Posterior vena cava (tissue), 2 donors: ENCODE data around the gene DMRTC2. TPM values are rescaled to one million over a fixed set of nuclear protein-coding genes. Genes with fewer than 3 reads are reported as not detected.

Source experiments
- microRNA-seq, 2 donors: library from miRNA; unstranded; fragments of <30 nt; microRNA quantifications; one replicate each; pipeline ENCODE4 v1.2.0, GENCODE V29; 2020 to 2021; ENCODE audit warnings: borderline microRNAs expressed in 2 of 2
- total RNA-seq, 2 donors: library from RNA; stranded (reverse); fragmentation: NEBNext Ultra II Directional; extraction: Animal tissue kit (Norgen Biotek cat#: 25700); gene quantifications; one replicate each; pipeline ENCODE4 v1.2.1, GENCODE V29; 2021
- donor health status: DM: yes; HTN: yes; CAD: no.
- donor health status: DM: yes; HTN: yes; CAD: no.

DMRTC2 gene
- total RNA-seq, 2 donors from 2014 or later: not detected

Small RNAs within 50 kb of the gene (microRNA-seq; reads per million reads assigned to microRNA genes)
- 0 to 0.26 reads per million in 2 donors for gene MIR6797

Other genes with a start within 250 kb of the DMRTC2 start
- 1 to 10 TPM; 1.4 to 2.9 TPM for gene CEACAM4, start 218.0 kb upstream of the DMRTC2 start, total RNA-seq
- gene CEACAM7, start 156.8 kb upstream of the DMRTC2 start, total RNA-seq: not detected
- not detected for gene CEACAM5, start 136.4 kb upstream of the DMRTC2 start, total RNA-seq
- gene CEACAM6, start 89.5 kb upstream of the DMRTC2 start, total RNA-seq: under 1 TPM in 1 of 2 donors, not detected in 1; 0.10 TPM
- under 1 TPM; 0.71 to 0.93 TPM for gene CEACAM3, start 48.5 kb upstream of the DMRTC2 start, total RNA-seq
- gene LYPD4, start 359 bp upstream of the DMRTC2 start, total RNA-seq: not detected
- gene RPS19, start 15.2 kb downstream of the DMRTC2 start, total RNA-seq: 1,000 to 10,000 TPM in 1 of 2 donors, 100 to 1,000 TPM in 1; 982 to 1,008 TPM
- under 1 TPM; 0.52 to 0.97 TPM for gene CD79A, start 32.2 kb downstream of the DMRTC2 start, total RNA-seq
- gene ARHGEF1, start 38.1 kb downstream of the DMRTC2 start, total RNA-seq: 10 to 100 TPM; 73.4 to 73.7 TPM
- gene ERFL, start 83.4 kb downstream of the DMRTC2 start, total RNA-seq: under 1 TPM in 1 of 2 donors, not detected in 1; 0.38 TPM
- 100 to 1,000 TPM; 186 to 191 TPM for gene RABAC1, start 114.3 kb downstream of the DMRTC2 start, total RNA-seq
- under 1 TPM in 1 of 2 donors, not detected in 1; 0.19 TPM for gene ATP1A3, start 149.2 kb downstream of the DMRTC2 start, total RNA-seq
- 10 to 100 TPM; 11.3 to 13.4 TPM for gene GRIK5, start 225.2 kb downstream of the DMRTC2 start, total RNA-seq
- gene ZNF574, start 231.1 kb downstream of the DMRTC2 start, total RNA-seq: 1 to 10 TPM; 7.6 to 9.1 TPM